GM18505 (cell line): ENCODE results near the gene NPIPB9.
"Not testable (repeated sequence)": the region's sequence is repeated elsewhere in the genome, so short reads cannot be mapped to it uniquely, and the experiment has no call there.

Source experiments
- ATAC-seq: cut with Tn5 transposase; IDR thresholded peaks from one replicate; pipeline ENCODE4 v1.9.1; 2021; ENCODE audit not compliant: unreplicated experiment

Gene NPIPB9

DNA sequence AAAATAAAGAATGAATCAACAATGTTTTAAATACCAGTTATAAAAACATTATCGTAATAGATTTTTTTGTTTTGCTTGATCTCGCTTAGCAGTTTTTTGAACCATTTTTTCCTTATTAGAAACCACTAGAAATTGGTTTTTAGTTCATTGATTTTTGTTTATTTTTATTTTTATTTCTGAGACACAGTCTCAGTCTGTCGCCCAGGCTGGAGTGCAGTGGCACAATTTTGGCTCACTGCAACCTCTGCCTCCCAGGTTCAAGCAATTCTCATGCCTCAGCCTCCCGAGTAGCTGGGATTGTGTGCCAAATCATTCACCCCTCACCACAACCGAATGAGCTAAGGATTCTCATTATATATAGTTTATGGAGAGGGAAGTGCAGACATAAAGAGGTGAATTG, at the start of gene NPIPB9:
Gene NPIPB9, plus strand, starts transcription at position 301 of the 400 bp plus-strand sequence.
- ATAC-seq: not testable (repeated sequence)

DNA sequence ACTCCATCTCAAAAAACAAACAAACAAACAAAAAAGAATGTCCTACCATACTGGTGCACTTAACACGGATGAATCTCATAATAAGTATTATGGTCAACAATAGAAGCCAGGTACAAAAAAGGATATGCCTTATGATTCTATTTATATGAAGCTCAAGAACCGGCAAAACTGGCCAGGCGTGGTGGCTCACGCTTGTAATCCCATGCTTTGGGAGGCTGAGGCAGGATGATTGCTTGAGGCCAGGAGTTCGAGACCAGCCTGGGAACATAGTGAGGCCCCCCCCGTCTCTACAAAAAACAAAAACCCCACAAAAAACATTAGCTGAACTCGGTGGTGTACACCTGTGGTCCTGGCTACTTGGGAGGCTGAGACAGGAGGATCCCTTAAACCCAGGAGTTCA, 47.3 kb upstream of the NPIPB9 start:
- ATAC-seq: not testable (repeated sequence)

GRCh38 chr16:28711220-28712083, 40.1 kb upstream of the NPIPB9 start, which contains the start of gene EIF3C:
Gene EIF3C (plus strand): TSS chr16:28711464. CDS start chr16:28711687, 223 bp downstream.
- ATAC-seq: peak; percentile 98

GRCh38 chr16:28722852-28723650, 28.5 kb upstream of the NPIPB9 start:
- ATAC-seq: not testable (repeated sequence)

- ATAC-seq: not testable (repeated sequence)
These were observed 20.3 kb upstream of the NPIPB9 start for GRCh38 chr16:28731253-28731652.

DNA sequence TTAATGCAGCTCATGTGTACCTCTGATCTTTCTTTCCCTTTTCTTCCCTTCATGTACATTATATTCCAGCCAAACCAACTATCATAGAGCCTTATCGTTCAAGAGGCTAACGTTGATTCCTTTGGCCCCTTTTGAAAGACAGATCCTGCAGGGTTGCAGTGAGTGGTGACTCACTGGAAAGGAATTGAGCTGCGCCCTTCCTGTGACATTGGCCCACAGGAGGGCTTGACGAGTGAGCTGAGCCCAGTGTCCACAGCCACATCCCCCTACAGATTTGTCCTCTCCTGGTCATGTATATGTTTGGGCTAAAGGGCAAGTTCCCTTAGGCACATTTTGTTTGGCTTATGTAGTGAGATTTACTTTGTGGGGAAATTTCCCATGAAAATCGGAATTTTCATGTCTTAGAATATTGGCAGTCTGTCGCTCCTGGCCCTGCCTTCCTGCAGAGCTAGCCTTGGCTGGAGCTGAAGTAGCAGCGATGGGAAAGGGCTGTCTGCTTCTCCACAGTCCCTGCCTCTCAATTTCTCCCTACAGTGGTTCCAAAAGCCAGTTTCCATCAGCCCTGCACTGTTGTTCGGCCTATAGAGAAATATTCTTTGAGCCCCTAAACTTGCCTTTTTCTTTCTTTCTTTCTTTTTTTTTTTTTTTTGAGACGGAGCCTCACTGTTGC, 19.0 kb upstream of the NPIPB9 start:
- not testable (repeated sequence) for ATAC-seq

DNA sequence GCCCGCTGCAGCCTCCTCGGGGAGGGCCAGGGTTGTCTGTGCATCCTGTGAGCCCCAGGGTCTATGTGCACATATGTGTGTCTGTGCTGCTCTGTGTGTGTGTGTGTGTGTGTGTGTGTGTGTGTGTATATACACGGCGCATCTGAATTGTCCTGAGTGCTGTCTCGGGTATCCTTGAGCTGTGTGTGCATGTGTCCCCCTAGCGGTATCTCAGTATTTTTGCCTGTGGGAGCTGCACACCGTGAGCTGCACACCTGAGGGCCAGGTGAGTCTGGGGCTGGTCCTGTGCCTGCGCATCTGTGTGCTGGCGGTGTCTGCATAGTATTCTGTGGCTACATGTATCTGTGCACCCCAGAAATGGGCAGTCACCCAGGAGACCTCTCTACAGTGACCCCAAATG, 11.8 kb upstream of the NPIPB9 start:
- not testable (repeated sequence) for ATAC-seq

DNA sequence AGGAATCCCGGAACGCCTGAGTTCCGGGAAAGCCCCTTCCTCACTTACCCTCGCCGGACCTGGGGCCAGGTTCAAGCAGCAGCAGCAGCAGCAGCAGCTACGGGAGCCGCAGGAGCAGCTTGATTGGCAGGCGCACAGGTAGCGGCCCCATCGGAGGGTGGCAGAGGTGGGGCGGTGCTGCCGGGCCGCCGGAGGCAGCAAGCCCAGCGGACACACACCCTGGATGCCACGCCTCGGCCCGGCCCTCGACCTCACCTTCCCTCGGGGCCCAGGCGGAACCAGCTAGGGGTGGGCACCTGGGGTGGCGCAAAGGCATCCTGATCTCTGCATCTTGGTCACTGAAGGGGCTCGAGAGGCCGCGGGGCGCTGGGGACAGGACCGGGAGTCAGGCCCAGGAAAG, 11.0 kb upstream of the NPIPB9 start:
- not testable (repeated sequence) for ATAC-seq

DNA sequence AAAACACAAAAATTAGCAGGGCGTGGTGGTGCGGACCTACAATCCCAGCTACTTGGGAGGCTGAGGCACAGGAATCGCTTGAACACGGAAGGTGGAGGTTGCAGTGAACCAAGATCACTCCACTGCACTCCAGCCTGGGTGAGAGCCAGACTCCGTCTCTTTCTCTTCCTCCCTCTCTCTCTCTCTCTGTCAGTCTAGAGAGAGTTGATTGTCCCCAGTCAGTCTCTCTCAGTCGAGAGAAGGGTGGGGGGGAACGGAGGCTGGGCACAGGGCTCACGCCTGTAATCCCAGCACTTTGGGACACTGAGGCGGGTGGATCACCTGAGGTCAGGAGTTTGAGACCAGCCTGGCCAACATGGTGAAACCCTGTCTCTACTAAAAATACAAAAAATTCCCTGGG, 10.3 kb upstream of the NPIPB9 start:
- not testable (repeated sequence) for ATAC-seq

- ATAC-seq: not testable (repeated sequence)
These were observed 4.8 kb upstream of the NPIPB9 start for GRCh38 chr16:28746618-28747350.

GRCh38 chr16:28749997-28750465, 1.6 kb upstream of the NPIPB9 start:
- peak; percentile 94 for ATAC-seq

DNA sequence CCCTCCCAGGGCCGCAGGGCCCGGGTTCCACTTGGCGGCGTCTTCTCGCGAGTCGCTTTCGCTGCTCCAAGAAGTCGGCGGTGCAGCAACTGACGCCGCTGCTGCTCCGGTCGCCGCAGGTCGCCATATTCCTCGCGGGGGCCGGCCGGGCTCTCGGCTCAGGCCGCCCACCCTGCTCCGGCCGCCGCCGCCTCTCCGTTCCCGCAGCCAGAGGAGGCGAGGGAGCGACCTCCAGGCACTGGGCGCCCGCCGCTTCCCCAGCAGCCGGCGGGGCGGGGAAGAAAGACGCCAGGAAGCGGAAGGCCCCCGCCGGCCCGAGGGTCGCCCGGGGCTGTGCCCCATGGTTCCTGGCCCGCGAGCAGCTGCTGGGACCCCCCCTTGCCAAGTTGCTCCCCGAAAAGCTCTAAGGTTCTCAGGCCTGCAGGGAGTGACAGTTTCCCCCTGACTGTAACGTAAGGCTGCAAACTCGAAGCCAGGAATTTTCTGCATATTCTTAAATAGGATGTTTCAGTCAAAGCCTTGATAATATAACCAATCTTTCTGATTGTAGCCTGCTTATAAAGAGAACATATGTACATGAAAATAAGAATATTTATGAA, 1.0 kb upstream of the NPIPB9 start:
- ATAC-seq: peak; percentile 37

- not testable (repeated sequence) for ATAC-seq
These were observed 30.1 kb downstream of the NPIPB9 start for GRCh38 chr16:28781697-28782096.

DNA sequence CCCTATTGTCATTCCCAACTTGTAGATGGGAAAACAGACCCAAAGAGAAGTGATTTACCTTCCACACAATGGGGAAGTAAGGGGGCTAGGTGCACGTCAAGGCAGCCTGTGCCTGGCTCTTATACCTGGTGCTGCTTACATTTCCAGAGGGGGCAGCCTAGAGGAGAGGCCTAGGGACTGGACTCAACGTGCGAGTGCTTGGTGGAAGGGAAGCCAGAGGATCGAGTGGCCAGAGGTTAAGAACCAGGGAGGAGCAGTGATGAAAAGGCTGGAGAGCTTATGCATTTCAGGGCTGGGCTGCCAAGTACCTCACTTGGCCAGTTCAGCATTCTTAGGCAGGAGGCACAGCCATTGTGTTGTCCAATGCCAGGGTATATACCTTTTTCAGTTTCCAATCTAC, 30.8 kb downstream of the NPIPB9 start:
- not testable (repeated sequence) for ATAC-seq

DNA sequence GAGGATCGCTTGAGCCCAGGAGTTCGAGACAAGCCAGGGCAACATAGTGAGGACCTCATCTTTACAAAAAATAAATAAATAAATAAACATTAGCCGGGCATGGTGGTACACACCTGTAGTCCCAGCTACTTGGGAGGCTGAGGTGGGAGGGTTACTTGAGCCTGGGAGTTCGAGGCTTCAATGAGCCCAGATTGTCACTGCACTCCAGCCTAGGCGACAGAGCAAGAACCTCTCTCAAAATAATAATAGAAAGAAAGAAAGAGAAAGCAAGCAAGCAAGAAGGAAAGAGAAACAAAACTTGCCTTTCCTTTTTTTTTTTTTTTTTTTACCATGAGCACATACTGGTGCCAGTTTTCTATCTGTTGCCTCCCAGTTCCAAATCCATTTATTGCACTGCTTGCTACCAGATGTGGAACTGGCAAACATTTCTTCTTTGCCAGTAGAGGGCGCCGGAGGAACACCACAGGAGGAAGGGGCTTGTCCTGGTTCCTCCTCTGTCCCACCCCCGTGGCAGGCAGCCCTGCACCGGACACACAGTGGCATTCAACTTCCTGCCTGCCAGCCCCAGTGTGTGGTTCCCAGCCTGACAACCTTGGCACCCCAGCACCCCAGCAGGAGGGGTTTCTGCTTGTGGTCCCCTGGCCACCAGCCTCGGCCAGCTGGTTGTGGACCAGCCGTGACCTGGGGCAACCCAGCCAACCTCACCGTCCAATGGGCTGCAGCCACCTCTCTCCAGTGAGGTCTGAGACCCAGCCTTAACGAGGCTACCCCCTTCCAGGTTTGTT, 50.8 kb downstream of the NPIPB9 start:
- not testable (repeated sequence) for ATAC-seq

DNA sequence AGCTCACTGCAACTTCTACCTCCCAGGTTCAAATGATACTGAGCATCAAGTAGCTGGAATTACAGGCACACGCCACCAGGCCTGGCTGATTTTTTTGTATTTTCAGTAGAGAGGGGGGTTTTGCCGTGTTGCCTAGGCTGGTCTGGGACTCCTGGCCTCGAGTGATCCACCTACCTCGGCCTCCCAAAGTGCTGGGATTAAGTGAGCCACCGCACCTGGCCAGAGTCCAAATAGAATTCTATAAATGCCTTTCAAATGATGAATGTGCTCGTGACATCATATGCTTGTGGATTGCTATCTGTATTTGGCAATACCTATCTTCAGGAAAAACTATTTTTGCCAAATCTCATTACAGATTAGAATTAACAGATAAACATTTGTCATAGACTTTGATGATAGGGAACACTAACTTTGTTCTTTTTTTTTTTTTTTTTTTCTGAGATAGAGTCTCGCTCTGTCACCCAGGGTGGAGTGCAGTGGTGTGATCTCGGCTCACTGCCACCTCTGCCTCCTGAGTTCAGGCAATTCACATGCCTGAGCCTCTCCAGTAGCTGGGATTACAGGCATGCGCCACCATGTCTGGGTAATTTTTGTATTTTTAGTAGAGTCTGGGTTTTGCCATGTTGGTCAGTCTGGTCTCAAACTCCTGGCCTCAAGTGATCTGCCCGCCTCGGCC, 56.0 kb downstream of the NPIPB9 start:
- not testable (repeated sequence) for ATAC-seq
